Neural cell (in vitro differentiated cells): Measurements from ENCODE around the gene PTH1R.

Source experiments
- EP300 ChIP-seq: fragments of 450-650 bp; conservative IDR thresholded peaks from 2 replicates; pipeline ENCODE4 v1.6.1; 2014; ENCODE audit warnings: antibody characterized with exemption, mild to moderate bottlenecking, moderate library complexity; ENCODE audit not compliant: poor library complexity, severe bottlenecking
- POLR2AphosphoS5 ChIP-seq: IDR thresholded peaks from 2 replicates; pipeline ENCODE4 v1.6.1; 2012
- REST ChIP-seq: IDR thresholded peaks from 2 replicates; pipeline ENCODE4 v1.6.1; 2012; ENCODE audit warnings: borderline replicate concordance
- TF ChIP-seq, protein P1 (sequence below): fragments of 450-650 bp; IDR thresholded peaks from 2 replicates; pipeline ENCODE4 v1.5.1; 2014; ENCODE audit warnings: antibody characterized with exemption, mild to moderate bottlenecking, moderate library complexity; ENCODE audit not compliant: poor library complexity, severe bottlenecking

DNA sequence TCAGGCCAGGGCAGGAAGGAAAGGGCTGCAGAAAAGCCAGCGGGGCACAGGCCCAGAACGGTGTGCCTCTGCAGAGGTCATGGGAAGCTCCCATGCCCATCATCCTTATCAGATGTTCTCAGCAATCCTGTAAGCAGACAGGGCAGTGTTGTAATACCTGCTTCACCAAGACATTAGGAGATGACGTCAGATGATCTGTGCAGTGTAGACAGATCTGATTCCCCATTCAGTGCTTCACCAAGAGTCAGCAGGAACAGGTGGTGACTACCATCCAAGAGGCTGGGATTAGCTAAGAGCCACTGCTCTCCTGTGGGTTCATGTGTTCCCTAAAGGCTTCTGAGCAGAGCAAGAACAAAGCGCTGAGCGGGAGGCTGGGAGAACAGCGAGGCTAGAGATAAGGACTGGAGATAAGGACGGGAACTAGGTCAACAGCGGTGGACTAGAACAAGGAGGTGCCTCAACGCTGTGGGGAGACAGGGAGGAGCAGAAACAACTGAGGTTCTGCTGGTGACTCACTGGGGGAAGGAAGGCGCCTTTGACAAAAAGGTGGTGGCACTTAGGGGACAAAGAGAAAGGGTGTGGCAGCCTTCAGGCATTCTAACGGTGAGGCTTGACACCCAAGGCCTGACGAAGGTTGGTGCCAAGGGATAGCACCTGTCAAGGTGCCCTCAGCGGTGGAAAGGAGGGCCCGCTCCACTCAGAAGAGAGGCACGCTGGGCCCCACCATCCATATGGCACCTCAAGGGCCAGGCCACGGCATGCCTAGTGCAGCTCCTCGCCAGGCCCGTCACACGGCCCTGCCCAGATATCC lies 70.7 kb downstream of the PTH1R start:
- TF ChIP-seq, protein P1, sequence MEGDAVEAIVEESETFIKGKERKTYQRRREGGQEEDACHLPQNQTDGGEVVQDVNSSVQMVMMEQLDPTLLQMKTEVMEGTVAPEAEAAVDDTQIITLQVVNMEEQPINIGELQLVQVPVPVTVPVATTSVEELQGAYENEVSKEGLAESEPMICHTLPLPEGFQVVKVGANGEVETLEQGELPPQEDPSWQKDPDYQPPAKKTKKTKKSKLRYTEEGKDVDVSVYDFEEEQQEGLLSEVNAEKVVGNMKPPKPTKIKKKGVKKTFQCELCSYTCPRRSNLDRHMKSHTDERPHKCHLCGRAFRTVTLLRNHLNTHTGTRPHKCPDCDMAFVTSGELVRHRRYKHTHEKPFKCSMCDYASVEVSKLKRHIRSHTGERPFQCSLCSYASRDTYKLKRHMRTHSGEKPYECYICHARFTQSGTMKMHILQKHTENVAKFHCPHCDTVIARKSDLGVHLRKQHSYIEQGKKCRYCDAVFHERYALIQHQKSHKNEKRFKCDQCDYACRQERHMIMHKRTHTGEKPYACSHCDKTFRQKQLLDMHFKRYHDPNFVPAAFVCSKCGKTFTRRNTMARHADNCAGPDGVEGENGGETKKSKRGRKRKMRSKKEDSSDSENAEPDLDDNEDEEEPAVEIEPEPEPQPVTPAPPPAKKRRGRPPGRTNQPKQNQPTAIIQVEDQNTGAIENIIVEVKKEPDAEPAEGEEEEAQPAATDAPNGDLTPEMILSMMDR = no peak
- no peak for TF ChIP-seq POLR2AphosphoS5
- TF ChIP-seq REST = no peak
- TF ChIP-seq EP300 = no peak
